ENCODE measurements around the gene GPR108. TPM values are rescaled to one million over a fixed set of nuclear protein-coding genes. Genes with fewer than 3 reads are reported as not detected.

Gene GPR108
- total and polyA plus RNA-seq, 2 experiments from 2014 or later = 66.6 to 120 TPM

DNA sequence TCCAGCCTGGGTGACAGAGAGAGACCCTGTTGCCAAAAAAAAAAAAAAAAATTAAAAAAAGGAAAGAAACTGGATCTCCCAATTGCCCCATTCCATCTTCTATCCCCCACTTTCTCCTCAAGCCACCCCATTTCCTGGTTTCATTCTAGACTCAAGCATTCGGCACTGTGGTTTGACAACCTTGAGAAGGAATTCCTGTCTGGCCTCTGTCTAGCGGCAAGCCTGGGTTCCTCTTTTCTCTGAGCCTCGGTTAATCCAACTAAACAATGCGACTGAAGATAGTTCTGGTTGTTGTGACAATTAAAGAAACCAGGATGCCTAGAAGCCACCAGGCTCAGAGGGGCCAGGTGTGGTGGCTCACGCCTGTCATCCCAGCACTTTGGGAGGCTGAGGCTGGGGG lies 13.6 kb downstream of the GPR108 start:
- no peak overlapping the region for H2AFZ ChIP-seq
- no peak overlapping the region for H3K4me3 ChIP-seq
- peak overlapping the region; percentile 68 for H3K4me2 ChIP-seq
- DNase-seq (ENCODE audit: low spot score) = no peak
- H3K79me2 ChIP-seq = no peaks in the 10 kb centered on the region
- no peaks in the 10 kb centered on the region for H4K20me1 ChIP-seq (ENCODE audit: insufficient read depth, poor library complexity, severe bottlenecking)
- no peaks in the 10 kb centered on the region for H3K27me3 ChIP-seq
- H3K36me3 ChIP-seq (replicated peaks; ENCODE audit: insufficient read depth, low read depth) = no peaks in the 10 kb centered on the region
- TF ChIP-seq, protein P1, sequence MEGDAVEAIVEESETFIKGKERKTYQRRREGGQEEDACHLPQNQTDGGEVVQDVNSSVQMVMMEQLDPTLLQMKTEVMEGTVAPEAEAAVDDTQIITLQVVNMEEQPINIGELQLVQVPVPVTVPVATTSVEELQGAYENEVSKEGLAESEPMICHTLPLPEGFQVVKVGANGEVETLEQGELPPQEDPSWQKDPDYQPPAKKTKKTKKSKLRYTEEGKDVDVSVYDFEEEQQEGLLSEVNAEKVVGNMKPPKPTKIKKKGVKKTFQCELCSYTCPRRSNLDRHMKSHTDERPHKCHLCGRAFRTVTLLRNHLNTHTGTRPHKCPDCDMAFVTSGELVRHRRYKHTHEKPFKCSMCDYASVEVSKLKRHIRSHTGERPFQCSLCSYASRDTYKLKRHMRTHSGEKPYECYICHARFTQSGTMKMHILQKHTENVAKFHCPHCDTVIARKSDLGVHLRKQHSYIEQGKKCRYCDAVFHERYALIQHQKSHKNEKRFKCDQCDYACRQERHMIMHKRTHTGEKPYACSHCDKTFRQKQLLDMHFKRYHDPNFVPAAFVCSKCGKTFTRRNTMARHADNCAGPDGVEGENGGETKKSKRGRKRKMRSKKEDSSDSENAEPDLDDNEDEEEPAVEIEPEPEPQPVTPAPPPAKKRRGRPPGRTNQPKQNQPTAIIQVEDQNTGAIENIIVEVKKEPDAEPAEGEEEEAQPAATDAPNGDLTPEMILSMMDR (IDR thresholded peaks at IDR 0.05; ENCODE audit: poor library complexity) = no peak
- TF ChIP-seq EZH2phosphoT487 (IDR thresholded peaks at IDR 0.05; ENCODE audit: low read depth, severe bottlenecking, unreplicated experiment) (no peak), EZH2 (IDR thresholded peaks at IDR 0.05; ENCODE audit: borderline replicate concordance) (no peak)
- H3K9me2 ChIP-seq (replicated peaks; ENCODE audit: insufficient read depth) = no peaks in the 10 kb centered on the region
- WGBS (ENCODE audit: low lambda C conversion rate, missing lambda C conversion rate) = 61% methylated on average over 5 of the region's 5 CpGs
- H3K9me3 ChIP-seq (ENCODE audit: low read depth) = no peaks in the 10 kb centered on the region
- peak overlapping the region; percentile 78 for H3K27ac ChIP-seq
- H3K4me1 ChIP-seq (ENCODE audit: insufficient read depth) = peaks cover 25% of the 10 kb centered on the region

DNA sequence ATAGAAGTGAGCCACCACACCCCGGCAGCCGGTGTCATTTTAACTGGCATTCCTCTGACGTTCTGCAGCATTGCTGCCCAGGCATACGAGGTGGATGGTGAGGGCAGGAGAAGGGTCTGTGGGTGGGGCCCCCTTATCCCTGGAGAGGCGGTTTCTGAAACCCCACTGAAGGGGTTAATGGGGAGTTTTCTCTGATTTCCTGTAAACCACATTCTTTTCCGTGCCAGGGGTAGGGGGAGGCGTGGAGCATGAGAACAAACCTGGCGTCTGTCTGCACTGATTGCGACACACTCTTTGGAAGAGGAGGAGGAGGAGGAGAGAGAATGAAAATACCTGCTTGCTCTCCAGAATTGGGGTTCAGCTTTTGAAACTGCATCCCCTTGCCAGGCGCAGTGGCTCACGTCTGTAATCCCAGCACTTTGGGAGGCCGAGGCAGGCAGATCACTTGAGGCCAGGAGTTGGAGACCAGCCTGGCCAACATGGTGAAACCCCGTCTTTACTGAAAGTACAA lies 14.2 kb downstream of the GPR108 start:
- Histone ChIP-seq H3K9me3 (ENCODE audit: low read depth) (no peaks in the 10 kb centered on the region), H3K4me3 (no peak overlapping the region), H3K9me2 (replicated peaks; ENCODE audit: insufficient read depth) (no peaks in the 10 kb centered on the region), H3K36me3 (replicated peaks; ENCODE audit: insufficient read depth, low read depth) (no peaks in the 10 kb centered on the region), H3K79me2 (no peaks in the 10 kb centered on the region), H3K4me2 (peak overlapping the region; percentile 68), H3K27me3 (no peaks in the 10 kb centered on the region), H3K4me1 (ENCODE audit: insufficient read depth) (peaks cover 25% of the 10 kb centered on the region), H2AFZ (peak overlapping the region; percentile 28), H3K27ac (peak overlapping the region; percentile 78), H4K20me1 (ENCODE audit: insufficient read depth, poor library complexity, severe bottlenecking) (no peaks in the 10 kb centered on the region)
- DNase-seq (ENCODE audit: low spot score) = peak; percentile 60
- WGBS (ENCODE audit: low lambda C conversion rate, missing lambda C conversion rate) = 21% methylated on average over 13 of the region's 13 CpGs
- TF ChIP-seq EZH2 (IDR thresholded peaks at IDR 0.05; ENCODE audit: borderline replicate concordance) = no peak
- TF ChIP-seq, protein P1 (IDR thresholded peaks at IDR 0.05; ENCODE audit: poor library complexity) = no peak
- TF ChIP-seq EZH2phosphoT487 (IDR thresholded peaks at IDR 0.05; ENCODE audit: low read depth, severe bottlenecking, unreplicated experiment) = no peak

DNA sequence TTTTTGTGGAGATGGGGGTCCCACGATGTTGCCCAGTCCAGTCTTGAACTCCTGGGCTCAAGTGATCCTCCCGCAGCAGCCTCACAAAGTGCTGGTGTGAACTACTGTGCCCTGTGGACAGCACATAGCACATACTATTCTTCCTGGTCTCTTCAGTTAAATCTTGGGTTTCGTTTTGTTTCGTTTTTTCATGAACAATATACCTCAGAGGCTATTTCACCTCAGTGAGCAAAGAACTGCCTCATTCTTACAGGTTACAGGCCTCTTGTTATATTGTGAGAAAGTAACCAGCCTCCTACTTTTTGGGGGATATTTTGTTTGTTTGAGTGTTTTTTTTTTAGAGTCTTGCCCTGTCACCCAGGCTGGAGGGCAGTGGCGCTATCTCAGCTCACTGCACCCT lies 15.6 kb downstream of the GPR108 start:
- H2AFZ ChIP-seq = no peak overlapping the region
- H3K4me2 ChIP-seq = no peak overlapping the region
- no peaks in the 10 kb centered on the region for H3K36me3 ChIP-seq (replicated peaks; ENCODE audit: insufficient read depth, low read depth)
- no peaks in the 10 kb centered on the region for H3K9me3 ChIP-seq (ENCODE audit: low read depth)
- no peak overlapping the region for H3K4me3 ChIP-seq
- no peaks in the 10 kb centered on the region for H3K9me2 ChIP-seq (replicated peaks; ENCODE audit: insufficient read depth)
- no peaks in the 10 kb centered on the region for H3K27me3 ChIP-seq
- WGBS (ENCODE audit: low lambda C conversion rate, missing lambda C conversion rate) = 90% methylated on average over 5 of the region's 5 CpGs
- DNase-seq (ENCODE audit: low spot score) = no peak
- peak overlapping the region; percentile 48 for H3K27ac ChIP-seq
- TF ChIP-seq, protein P1 (IDR thresholded peaks at IDR 0.05; ENCODE audit: poor library complexity) = no peak
- TF ChIP-seq EZH2phosphoT487 (IDR thresholded peaks at IDR 0.05; ENCODE audit: low read depth, severe bottlenecking, unreplicated experiment) (no peak), EZH2 (IDR thresholded peaks at IDR 0.05; ENCODE audit: borderline replicate concordance) (no peak)
- peaks cover 25% of the 10 kb centered on the region for H3K4me1 ChIP-seq (ENCODE audit: insufficient read depth)
- no peaks in the 10 kb centered on the region for H3K79me2 ChIP-seq
- no peaks in the 10 kb centered on the region for H4K20me1 ChIP-seq (ENCODE audit: insufficient read depth, poor library complexity, severe bottlenecking)

DNA sequence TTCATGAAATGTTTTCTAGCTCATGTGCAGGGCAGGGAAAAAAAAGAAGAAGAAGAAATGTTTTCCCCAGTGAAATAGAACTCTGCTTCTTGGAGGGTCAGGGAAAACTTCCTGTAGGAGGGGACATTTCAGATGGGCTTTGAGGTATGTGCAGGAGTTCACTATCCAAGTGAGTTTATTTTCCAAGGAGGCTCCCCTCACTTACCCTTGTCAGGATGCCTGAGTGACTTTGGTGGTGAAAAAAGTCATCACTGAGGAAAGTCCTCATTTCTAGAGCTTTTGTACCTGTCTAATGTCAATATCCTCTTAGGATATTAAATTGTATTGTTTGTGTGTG lies 16.3 kb downstream of the GPR108 start:
- TF ChIP-seq EZH2phosphoT487 (IDR thresholded peaks at IDR 0.05; ENCODE audit: low read depth, severe bottlenecking, unreplicated experiment) (no peak), EZH2 (IDR thresholded peaks at IDR 0.05; ENCODE audit: borderline replicate concordance) (no peak)
- TF ChIP-seq, protein P1 (IDR thresholded peaks at IDR 0.05; ENCODE audit: poor library complexity) = no peak
- H3K4me1 ChIP-seq (ENCODE audit: insufficient read depth) = peaks cover 23% of the 10 kb centered on the region
- H3K4me3 ChIP-seq = no peak overlapping the region
- no peaks in the 10 kb centered on the region for H3K9me3 ChIP-seq (ENCODE audit: low read depth)
- no peaks in the 10 kb centered on the region for H3K27me3 ChIP-seq
- H3K9me2 ChIP-seq (replicated peaks; ENCODE audit: insufficient read depth) = no peaks in the 10 kb centered on the region
- no peaks in the 10 kb centered on the region for H3K36me3 ChIP-seq (replicated peaks; ENCODE audit: insufficient read depth, low read depth)
- no peaks in the 10 kb centered on the region for H3K79me2 ChIP-seq
- H2AFZ ChIP-seq = no peak overlapping the region
- DNase-seq (ENCODE audit: low spot score) = no peak
- H3K27ac ChIP-seq = peak overlapping the region; percentile 48
- H4K20me1 ChIP-seq (ENCODE audit: insufficient read depth, poor library complexity, severe bottlenecking) = no peaks in the 10 kb centered on the region
- H3K4me2 ChIP-seq = peak overlapping the region; percentile 12

Data from hepatocyte (in vitro differentiated cells).